BJ (cell line): Measurements from ENCODE around the gene EDNRA. TPM values are rescaled to one million over a fixed set of nuclear protein-coding genes. Genes with fewer than 3 reads are reported as not detected.

Experiments
- CTCF ChIA-PET: fragments of 350-600 bp; formaldehyde crosslinking; extraction: SDS; loops from one replicate; lab custom pipeline; 2021; ENCODE audit warnings: antibody characterized with exemption, inconsistent platforms; lab: Yijun Ruan, JAX
- POLR2A ChIA-PET: fragments of 300-600 bp; sonication (Branson Sonifier 250); formaldehyde crosslinking; extraction: SDS; loops from one replicate; lab custom pipeline; 2021; ENCODE audit warnings: antibody characterized with exemption; lab: Charles Lee
- DNase-seq: peaks from one replicate; pipeline ENCODE4 v3.0.0-alpha.2; 2011; ENCODE audit warnings: low read depth
- H3K27me3 ChIP-seq: 2 replicates; pipeline ENCODE4 v1.6.0; 2011; ENCODE audit warnings: low read length; ENCODE audit not compliant: control insufficient read depth, insufficient read depth
- H3K36me3 ChIP-seq: 2 replicates; pipeline ENCODE4 v1.5.1; 2011; ENCODE audit warnings: low read length; ENCODE audit not compliant: control insufficient read depth, insufficient read depth
- H3K4me3 ChIP-seq: 2 replicates; pipeline ENCODE4 v1.5.1; 2011; ENCODE audit warnings: low read depth, mild to moderate bottlenecking, control low read depth, low read length
- polyA plus RNA-seq: library from polyadenylated mRNA; depleted of rRNA; stranded (reverse); fragments of >200 nt; gene quantifications from 2 replicates; pipeline ENCODE4 v1.2.3, GENCODE V29; 2011
- TF ChIP-seq, protein P1 (sequence below): IDR thresholded peaks from 2 replicates; pipeline ENCODE4 v1.5.1; 2011; ENCODE audit warnings: low read depth, mild to moderate bottlenecking, control low read depth, inconsistent platforms, low read length, moderate library complexity; ENCODE audit not compliant: insufficient read depth

Gene EDNRA
- polyA plus RNA-seq, 1 experiment: 7.6 TPM

DNA sequence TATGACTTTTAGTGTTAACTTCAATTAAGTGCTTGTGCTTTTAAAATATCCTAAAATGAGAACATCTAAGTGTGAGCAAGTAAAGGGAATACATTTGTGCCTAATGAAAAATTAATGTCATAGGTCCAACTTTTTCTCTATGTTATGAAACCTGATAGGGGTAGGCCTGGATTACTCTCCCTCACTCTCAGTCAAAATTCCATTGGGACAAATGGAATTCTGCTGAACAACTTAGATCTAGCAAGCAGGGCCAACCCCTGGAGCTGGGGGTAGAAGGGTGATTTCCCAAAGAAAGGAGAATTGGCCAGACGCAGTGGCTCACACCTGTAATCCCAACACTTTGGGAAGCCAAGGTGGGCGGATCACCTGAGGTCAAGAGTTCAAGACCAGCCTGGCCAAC, 67.4 kb downstream of the EDNRA start:
- H3K4me3 ChIP-seq: no peak overlapping the region
- no peaks in the 10 kb centered on the region for H3K36me3 ChIP-seq
- POLR2A ChIA-PET: interaction anchor here (0.5 kb wide), 1 partner anchor 159 kb away, joined by 3 read pairs; no protein-coding TSS in a partner anchor
- no peak for DNase-seq
- TF ChIP-seq, protein P1, sequence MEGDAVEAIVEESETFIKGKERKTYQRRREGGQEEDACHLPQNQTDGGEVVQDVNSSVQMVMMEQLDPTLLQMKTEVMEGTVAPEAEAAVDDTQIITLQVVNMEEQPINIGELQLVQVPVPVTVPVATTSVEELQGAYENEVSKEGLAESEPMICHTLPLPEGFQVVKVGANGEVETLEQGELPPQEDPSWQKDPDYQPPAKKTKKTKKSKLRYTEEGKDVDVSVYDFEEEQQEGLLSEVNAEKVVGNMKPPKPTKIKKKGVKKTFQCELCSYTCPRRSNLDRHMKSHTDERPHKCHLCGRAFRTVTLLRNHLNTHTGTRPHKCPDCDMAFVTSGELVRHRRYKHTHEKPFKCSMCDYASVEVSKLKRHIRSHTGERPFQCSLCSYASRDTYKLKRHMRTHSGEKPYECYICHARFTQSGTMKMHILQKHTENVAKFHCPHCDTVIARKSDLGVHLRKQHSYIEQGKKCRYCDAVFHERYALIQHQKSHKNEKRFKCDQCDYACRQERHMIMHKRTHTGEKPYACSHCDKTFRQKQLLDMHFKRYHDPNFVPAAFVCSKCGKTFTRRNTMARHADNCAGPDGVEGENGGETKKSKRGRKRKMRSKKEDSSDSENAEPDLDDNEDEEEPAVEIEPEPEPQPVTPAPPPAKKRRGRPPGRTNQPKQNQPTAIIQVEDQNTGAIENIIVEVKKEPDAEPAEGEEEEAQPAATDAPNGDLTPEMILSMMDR: no peak
- H3K27me3 ChIP-seq: no peaks in the 10 kb centered on the region
- CTCF ChIA-PET: interaction anchor here (1.2 to 2.5 kb wide), 3 partner anchors 9 to 33 kb away, joined by 3 to 17 read pairs (median 6); no protein-coding TSS in a partner anchor

DNA sequence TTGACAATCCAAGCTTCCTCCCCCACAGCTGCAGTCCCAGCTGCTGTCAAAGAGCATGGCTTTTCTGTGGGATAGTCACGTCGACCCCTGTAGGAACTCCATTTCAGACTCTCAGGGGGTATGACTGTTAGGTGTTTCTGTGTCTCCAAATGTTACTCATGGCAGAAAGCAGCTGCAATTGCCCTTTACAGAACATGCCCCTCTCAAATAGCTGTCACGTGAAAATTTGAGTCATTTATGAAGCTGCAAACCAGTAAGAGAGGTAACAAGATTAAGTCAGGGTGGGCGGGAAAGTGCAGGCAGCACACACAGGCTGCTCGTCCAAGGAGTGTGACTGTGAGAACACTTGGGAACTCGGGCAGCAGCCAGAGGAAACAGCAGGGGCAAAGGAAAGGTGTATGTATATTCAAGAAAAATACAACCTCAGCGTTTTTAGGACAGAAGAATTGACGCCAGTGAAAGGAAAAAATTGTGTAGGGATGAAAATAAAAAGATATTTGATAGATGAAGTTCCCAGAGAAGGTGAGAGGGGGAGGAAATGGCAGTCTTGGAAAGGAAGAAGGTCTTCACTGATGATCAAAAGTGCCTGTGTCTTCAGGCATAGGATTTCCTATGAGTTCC, 69.8 kb downstream of the EDNRA start:
- H3K4me3 ChIP-seq: no peak overlapping the region; the same call in 1 of the 2 replicates
- ChIA-PET CTCF (interaction anchor here (0.9 to 2.5 kb wide), 3 partner anchors 31 to 413 kb away, joined by 3 to 17 read pairs (median 3); no protein-coding TSS in a partner anchor), POLR2A (no interaction called here)
- DNase-seq: peak; percentile 41
- TF ChIP-seq, protein P1: no peak
- H3K36me3 ChIP-seq: no peaks in the 10 kb centered on the region
- H3K27me3 ChIP-seq: no peaks in the 10 kb centered on the region

DNA sequence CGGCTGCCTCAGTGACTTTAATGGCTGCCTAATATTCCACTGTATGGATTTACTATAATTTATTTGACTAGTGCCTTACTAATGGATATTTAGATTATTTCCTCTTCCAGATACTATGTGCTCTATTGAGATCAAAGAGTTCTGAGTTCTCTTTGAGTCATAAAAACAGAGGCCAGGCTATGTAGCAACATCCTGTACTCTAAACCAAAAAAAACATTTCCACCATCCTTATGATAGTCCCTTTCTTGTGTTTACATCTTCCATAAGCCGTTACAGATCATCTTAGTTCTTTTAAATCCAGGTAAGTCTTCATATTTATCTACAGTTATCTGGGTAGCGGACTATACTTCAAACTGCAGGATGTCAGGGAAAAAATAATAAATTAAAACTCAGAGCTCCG, 79.7 kb downstream of the EDNRA start:
- Histone ChIP-seq H3K27me3 (no peaks in the 10 kb centered on the region), H3K36me3 (no peaks in the 10 kb centered on the region), H3K4me3 (no peak overlapping the region)
- ChIA-PET POLR2A (interaction anchor here (0.6 kb wide), 1 partner anchor 35 kb away, joined by 10 read pairs; no protein-coding TSS in a partner anchor), CTCF (no interaction called here)
- TF ChIP-seq, protein P1: no peak
- no peak for DNase-seq

DNA sequence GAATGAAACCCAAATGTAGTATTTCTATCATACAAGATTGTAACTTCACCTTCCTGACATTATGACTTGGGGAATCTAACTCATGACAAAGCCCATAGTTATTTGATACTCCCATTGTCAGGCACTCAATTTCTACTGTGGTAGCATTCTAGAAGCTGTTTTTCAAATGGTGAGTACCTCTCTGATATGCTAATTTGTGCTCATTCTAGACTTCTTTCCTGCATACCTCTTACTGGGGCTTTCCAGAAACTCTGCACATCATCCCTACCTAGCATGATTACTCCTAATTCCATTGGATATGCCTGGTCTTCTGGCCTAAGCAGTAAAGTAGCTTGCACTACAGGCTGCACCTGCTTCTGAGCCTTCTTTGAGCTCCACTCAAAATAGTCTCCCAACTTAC, 85.9 kb downstream of the EDNRA start:
- no peaks in the 10 kb centered on the region for H3K27me3 ChIP-seq
- CTCF ChIA-PET: interaction anchor here (0.6 kb wide), 1 partner anchor 258 kb away, joined by 3 read pairs; no protein-coding TSS in a partner anchor

DNA sequence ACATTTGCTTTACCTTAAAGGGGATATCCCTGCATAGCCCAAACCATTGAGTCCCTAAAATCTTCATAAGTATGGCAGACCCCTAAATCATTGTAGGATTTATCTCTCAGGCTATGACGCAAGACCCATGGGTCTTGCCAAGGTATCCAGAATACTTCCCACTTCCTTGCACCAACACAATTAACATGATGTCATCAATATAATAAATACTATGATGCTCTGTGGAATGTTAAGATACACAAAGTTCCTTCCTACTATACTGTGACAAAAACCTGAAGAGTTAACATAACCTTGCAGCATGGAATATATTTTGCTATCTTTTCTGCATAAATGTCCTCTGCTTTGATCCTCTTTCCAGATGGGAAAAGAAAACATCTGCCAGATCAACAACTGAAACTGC, 86.4 kb downstream of the EDNRA start:
- TF ChIP-seq, protein P1: no peak
- DNase-seq: no peak
- Histone ChIP-seq H3K4me3 (no peak overlapping the region), H3K27me3 (no peaks in the 10 kb centered on the region), H3K36me3 (no peaks in the 10 kb centered on the region)
- ChIA-PET POLR2A (no interaction called here), CTCF (no interaction called here)

More for the DNA sequence above, 85.9 kb downstream of the EDNRA start:
- H3K36me3 ChIP-seq: no peaks in the 10 kb centered on the region
- H3K4me3 ChIP-seq: no peak overlapping the region
- POLR2A ChIA-PET: no interaction called here
- no peak for DNase-seq
- TF ChIP-seq, protein P1: no peak
